Calu3 (cell line): ENCODE measurements around the gene MAP6. TPM values are rescaled to one million over a fixed set of nuclear protein-coding genes. Genes with fewer than 3 reads are reported as not detected.

ENCODE experiments used
- BruUV-seq: library from RNA; stranded (reverse); fragments of 400-500 nt; replicated peaks from 2 replicates; lab custom pipeline; 2021; lab: Mats Ljungman, UMichigan
- CTCF ChIA-PET: fragments of 300-600 bp; sonication (Branson Sonifier 250); formaldehyde crosslinking; loops from one replicate; lab custom pipeline; 2022; ENCODE audit warnings: antibody characterized with exemption; lab: Charles Lee
- DNase-seq: peaks from one replicate; pipeline ENCODE4 v3.0.0; 2022
- H3K27ac Mint-ChIP-seq: one replicate; pipeline ENCODE4 v1.8.0; 2022; ENCODE audit warnings: mixed read lengths; ENCODE audit not compliant: unreplicated experiment
- H3K27me3 Mint-ChIP-seq: one replicate; pipeline ENCODE4 v1.8.0; 2022; ENCODE audit warnings: mixed read lengths; ENCODE audit not compliant: unreplicated experiment
- H3K36me3 Mint-ChIP-seq: one replicate; pipeline ENCODE4 v1.8.0; 2022; ENCODE audit warnings: mild to moderate bottlenecking, moderate library complexity, mixed read lengths; ENCODE audit not compliant: insufficient read depth, unreplicated experiment
- H3K4me1 Mint-ChIP-seq: one replicate; pipeline ENCODE4 v1.8.0; 2022; ENCODE audit warnings: mild to moderate bottlenecking, low read depth, mixed read lengths; ENCODE audit not compliant: unreplicated experiment
- H3K4me3 Mint-ChIP-seq: one replicate; pipeline ENCODE4 v1.8.0; 2022; ENCODE audit warnings: mild to moderate bottlenecking, low read depth, moderate library complexity, mixed read lengths; ENCODE audit not compliant: unreplicated experiment
- H3K9me3 Mint-ChIP-seq: one replicate; pipeline ENCODE4 v1.8.0; 2022; ENCODE audit warnings: low read depth, mixed read lengths; ENCODE audit not compliant: unreplicated experiment
- CTCF ChIP-seq: fragments of 200-600 bp; IDR thresholded peaks from one replicate; pipeline ENCODE4 v1.8.0; 2022; ENCODE audit warnings: antibody characterized with exemption; ENCODE audit not compliant: unreplicated experiment
- intact Hi-C: fragments of 100-400 bp; cut with micrococcal nuclease; formaldehyde crosslinking; loops from one replicate; pipeline ENCODE4 v1.10.0; 2022; ENCODE audit not compliant: unreplicated experiment
- total RNA-seq: library from RNA; stranded (reverse); gene quantifications from 2 replicates; pipeline ENCODE4 v1.2.3, GENCODE V29; 2022

Gene MAP6
- total RNA-seq, 1 experiment from 2014 or later, result not detected

GRCh38 chr11:75606099-75606498 lies 62.7 kb downstream of the MAP6 start:
- DNase-seq, result no peak
- CTCF ChIA-PET, result no interaction called here
- Mint-ChIP-seq H3K27ac (no peak overlapping the region), H3K36me3 (no peaks in the 10 kb centered on the region), H3K9me3 (no peaks in the 10 kb centered on the region), H3K4me1 (no peaks in the 10 kb centered on the region), H3K27me3 (peaks cover 84% of the 10 kb centered on the region), H3K4me3 (no peak overlapping the region)
- BruUV-seq, result no TSS peak
- intact Hi-C loops, result no loop called here
- no peak for TF ChIP-seq CTCF

- no peaks in the 10 kb centered on the region for H3K36me3 Mint-ChIP-seq
- TF ChIP-seq CTCF, result no peak
- H3K4me1 Mint-ChIP-seq, result no peaks in the 10 kb centered on the region
- H3K27ac Mint-ChIP-seq, result no peak overlapping the region
- peaks cover 85% of the 10 kb centered on the region for H3K27me3 Mint-ChIP-seq
- no peak for DNase-seq
- no peaks in the 10 kb centered on the region for H3K9me3 Mint-ChIP-seq
- H3K4me3 Mint-ChIP-seq, result no peak overlapping the region
- CTCF ChIA-PET, result interaction anchor here (0.6 kb wide), 1 partner anchor 45 kb away, joined by 3 read pairs; no protein-coding TSS in a partner anchor
- BruUV-seq, result no TSS peak
- intact Hi-C loops, result no loop called here
Observed at GRCh38 chr11:75603791-75604736, 64.8 kb downstream of the MAP6 start.

GRCh38 chr11:75602951-75603350 lies 65.9 kb downstream of the MAP6 start:
- Mint-ChIP-seq H3K27me3 (peaks cover 85% of the 10 kb centered on the region), H3K27ac (no peak overlapping the region)
- DNase-seq, result no peak

GRCh38 chr11:75601494-75601893 lies 67.3 kb downstream of the MAP6 start:
- BruUV-seq, result no TSS peak
- no peak overlapping the region for H3K27ac Mint-ChIP-seq
- intact Hi-C loops, result no loop called here
- H3K27me3 Mint-ChIP-seq, result peaks cover 75% of the 10 kb centered on the region
- H3K4me1 Mint-ChIP-seq, result no peaks in the 10 kb centered on the region
- no peaks in the 10 kb centered on the region for H3K9me3 Mint-ChIP-seq
- no peak for DNase-seq
- no peak overlapping the region for H3K4me3 Mint-ChIP-seq
- CTCF ChIA-PET, result interaction anchor here (0.6 kb wide), 1 partner anchor 14 kb away, joined by 6 read pairs; no protein-coding TSS in a partner anchor
- no peak for TF ChIP-seq CTCF
- H3K36me3 Mint-ChIP-seq, result no peaks in the 10 kb centered on the region

More at GRCh38 chr11:75602951-75603350, 65.9 kb downstream of the MAP6 start:
- Mint-ChIP-seq H3K9me3 (no peaks in the 10 kb centered on the region), H3K4me1 (no peaks in the 10 kb centered on the region), H3K36me3 (no peaks in the 10 kb centered on the region), H3K4me3 (no peak overlapping the region)
- CTCF ChIA-PET, result interaction anchor here (1.4 kb wide), 1 partner anchor 10 kb away, joined by 3 read pairs; no protein-coding TSS in a partner anchor
- no peak for TF ChIP-seq CTCF
- intact Hi-C loops, result no loop called here
- no TSS peak for BruUV-seq
